B cell (primary cell): ENCODE measurements around the gene PCDH1.

Source experiments
- EZH2 ChIP-seq: IDR thresholded peaks from 2 replicates; pipeline ENCODE4 v1.6.1; 2012; ENCODE audit warnings: borderline replicate concordance, low read depth, mild to moderate bottlenecking, moderate library complexity, low read length; ENCODE audit not compliant: insufficient read depth, poor library complexity, severe bottlenecking
- TF ChIP-seq, protein P1 (sequence below): fragments of 200-600 bp; IDR thresholded peaks from one replicate; pipeline ENCODE4 v1.8.0; 2022; ENCODE audit warnings: antibody characterized with exemption, mild to moderate bottlenecking

DNA sequence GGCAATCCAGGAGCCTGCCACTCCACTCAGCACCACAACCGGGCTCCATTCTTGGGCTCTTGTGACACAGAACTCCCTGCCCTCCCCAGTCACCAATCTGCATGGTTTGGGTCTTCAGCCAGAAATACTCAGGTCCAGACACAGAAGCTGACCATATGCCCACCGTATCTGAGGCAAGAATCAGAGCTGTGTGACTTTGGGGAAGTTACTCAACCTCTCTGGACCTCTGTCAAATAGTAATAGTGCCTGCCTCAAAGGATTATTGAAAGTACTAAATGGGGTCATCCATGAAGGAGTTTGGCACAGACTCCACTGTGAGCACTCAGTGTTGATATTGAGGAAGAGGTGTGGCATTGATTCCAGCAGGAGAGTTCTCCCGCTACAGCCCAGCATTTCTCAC, 67.5 kb downstream of the PCDH1 start:
- TF ChIP-seq, protein P1, sequence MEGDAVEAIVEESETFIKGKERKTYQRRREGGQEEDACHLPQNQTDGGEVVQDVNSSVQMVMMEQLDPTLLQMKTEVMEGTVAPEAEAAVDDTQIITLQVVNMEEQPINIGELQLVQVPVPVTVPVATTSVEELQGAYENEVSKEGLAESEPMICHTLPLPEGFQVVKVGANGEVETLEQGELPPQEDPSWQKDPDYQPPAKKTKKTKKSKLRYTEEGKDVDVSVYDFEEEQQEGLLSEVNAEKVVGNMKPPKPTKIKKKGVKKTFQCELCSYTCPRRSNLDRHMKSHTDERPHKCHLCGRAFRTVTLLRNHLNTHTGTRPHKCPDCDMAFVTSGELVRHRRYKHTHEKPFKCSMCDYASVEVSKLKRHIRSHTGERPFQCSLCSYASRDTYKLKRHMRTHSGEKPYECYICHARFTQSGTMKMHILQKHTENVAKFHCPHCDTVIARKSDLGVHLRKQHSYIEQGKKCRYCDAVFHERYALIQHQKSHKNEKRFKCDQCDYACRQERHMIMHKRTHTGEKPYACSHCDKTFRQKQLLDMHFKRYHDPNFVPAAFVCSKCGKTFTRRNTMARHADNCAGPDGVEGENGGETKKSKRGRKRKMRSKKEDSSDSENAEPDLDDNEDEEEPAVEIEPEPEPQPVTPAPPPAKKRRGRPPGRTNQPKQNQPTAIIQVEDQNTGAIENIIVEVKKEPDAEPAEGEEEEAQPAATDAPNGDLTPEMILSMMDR: no peak
- no peak for TF ChIP-seq EZH2
